Upper lobe of right lung (tissue), 1 donor: ENCODE measurements around the gene CLDN15. TPM values are rescaled to one million over a fixed set of nuclear protein-coding genes. Genes with fewer than 3 reads are reported as not detected.

ENCODE experiments used
- ATAC-seq: fragments of 200-7000 bp; cut with Tn5 transposase; one replicate; pipeline ENCODE4 v1.9.1; 2020; ENCODE audit warnings: mild to moderate bottlenecking, moderate library complexity
- DNase-seq: peaks from one replicate; pipeline ENCODE4 v3.0.0-alpha.2; 2020
- H3K27ac ChIP-seq: fragments of 200-600 bp; one replicate; pipeline ENCODE4 v1.8.0; 2022
- H3K27me3 ChIP-seq: fragments of 200-600 bp; one replicate; pipeline ENCODE4 v1.8.0; 2022; ENCODE audit warnings: mild to moderate bottlenecking
- H3K36me3 ChIP-seq: fragments of 200-600 bp; one replicate; pipeline ENCODE4 v1.8.0; 2022
- H3K4me1 ChIP-seq: fragments of 200-600 bp; one replicate; pipeline ENCODE4 v1.8.0; 2022
- H3K4me3 ChIP-seq: fragments of 200-600 bp; one replicate; pipeline ENCODE4 v1.8.0; 2022; ENCODE audit warnings: mild to moderate bottlenecking
- H3K9me3 ChIP-seq: fragments of 200-600 bp; one replicate; pipeline ENCODE4 v1.8.0; 2022
- CTCF ChIP-seq: fragments of 200-600 bp; IDR thresholded peaks from one replicate; pipeline ENCODE4 v1.8.0; 2022; ENCODE audit warnings: antibody characterized with exemption
- intact Hi-C: fragments of 100-400 bp; cut with DNase I; formaldehyde crosslinking; loops from one replicate; pipeline ENCODE4 v1.11.0; 2022
- total RNA-seq: library from RNA; stranded (reverse); fragmentation: NEBNext Ultra II Directional; extraction: Animal tissue kit (Norgen Biotek cat#: 25700); gene quantifications from one replicate; pipeline ENCODE4 v1.2.1, GENCODE V29; 2021
- donor health status: DM: no; HTN: yes; CAD: no; lungs with severe emphysema.

Gene CLDN15
- total RNA-seq, 1 donor from 2014 or later, result 17.7 TPM

GRCh38 chr7:101241015-101241363 lies 3.4 kb upstream of the CLDN15 start:
- ATAC-seq, result no peak
- Histone ChIP-seq H3K36me3 (peaks cover 31% of the 10 kb centered on the region), H3K27ac (peak overlapping the region; percentile 17), H3K4me3 (no peak overlapping the region), H3K9me3 (no peaks in the 10 kb centered on the region), H3K27me3 (no peaks in the 10 kb centered on the region), H3K4me1 (peaks cover 20% of the 10 kb centered on the region)
- no peak for TF ChIP-seq CTCF
- intact Hi-C loops, result no loop called here
- no peak for DNase-seq

GRCh38 chr7:101240226-101241014 lies 2.8 kb upstream of the CLDN15 start:
- ATAC-seq (no peak), DNase-seq (no peak)
- no peaks in the 10 kb centered on the region for H3K27me3 ChIP-seq
- no peak for TF ChIP-seq CTCF
- H3K27ac ChIP-seq, result peak overlapping the region; percentile 65
- H3K4me1 ChIP-seq, result peaks cover 20% of the 10 kb centered on the region
- intact Hi-C loops, result no loop called here
- H3K36me3 ChIP-seq, result peaks cover 31% of the 10 kb centered on the region
- no peak overlapping the region for H3K4me3 ChIP-seq
- H3K9me3 ChIP-seq, result no peaks in the 10 kb centered on the region

GRCh38 chr7:101239951-101240220 lies 2.3 kb upstream of the CLDN15 start:
- TF ChIP-seq CTCF, result no peak
- peaks cover 31% of the 10 kb centered on the region for H3K36me3 ChIP-seq
- DNase-seq (no peak), ATAC-seq (no peak)
- H3K9me3 ChIP-seq, result no peaks in the 10 kb centered on the region
- peaks cover 20% of the 10 kb centered on the region for H3K4me1 ChIP-seq
- peak overlapping the region; percentile 65 for H3K27ac ChIP-seq
- H3K4me3 ChIP-seq, result no peak overlapping the region
- intact Hi-C loops, result no loop called here
- no peaks in the 10 kb centered on the region for H3K27me3 ChIP-seq

GRCh38 chr7:101239191-101239950 lies 1.8 kb upstream of the CLDN15 start:
- no peak for TF ChIP-seq CTCF
- Histone ChIP-seq H3K9me3 (no peaks in the 10 kb centered on the region), H3K4me3 (no peak overlapping the region), H3K4me1 (peaks cover 20% of the 10 kb centered on the region), H3K27ac (peak overlapping the region; percentile 65), H3K27me3 (no peaks in the 10 kb centered on the region), H3K36me3 (peaks cover 31% of the 10 kb centered on the region)
- no peak for DNase-seq
- peak; percentile 9 for ATAC-seq
- intact Hi-C loops, result no loop called here

- no peak for TF ChIP-seq CTCF
- Histone ChIP-seq H3K36me3 (peaks cover 31% of the 10 kb centered on the region), H3K4me1 (peaks cover 14% of the 10 kb centered on the region), H3K9me3 (no peaks in the 10 kb centered on the region), H3K27me3 (no peaks in the 10 kb centered on the region), H3K4me3 (no peak overlapping the region), H3K27ac (peak overlapping the region; percentile 65)
- peak; percentile 2 for ATAC-seq
- no peak for DNase-seq
- intact Hi-C loops, result no loop called here
Measured at GRCh38 chr7:101238226-101239182, 902 bp upstream of the CLDN15 start.
